SH-SY5Y (cell line): Measurements from ENCODE around the gene TOE1.

Experiments
- GATA2 ChIP-seq: IDR thresholded peaks from 2 replicates; pipeline ENCODE4 v1.6.1; 2011; ENCODE audit warnings: mild to moderate bottlenecking, low read depth, low read length
- GATA3 ChIP-seq: IDR thresholded peaks from 2 replicates; pipeline ENCODE4 v1.6.1; 2011; ENCODE audit warnings: low read depth, mild to moderate bottlenecking, low read length, moderate library complexity

The TOE1 gene

GRCh38 chr1:45319761-45320160, 20.2 kb upstream of the TOE1 start:
- TF ChIP-seq GATA3 (no peak), GATA2 (no peak)

DNA sequence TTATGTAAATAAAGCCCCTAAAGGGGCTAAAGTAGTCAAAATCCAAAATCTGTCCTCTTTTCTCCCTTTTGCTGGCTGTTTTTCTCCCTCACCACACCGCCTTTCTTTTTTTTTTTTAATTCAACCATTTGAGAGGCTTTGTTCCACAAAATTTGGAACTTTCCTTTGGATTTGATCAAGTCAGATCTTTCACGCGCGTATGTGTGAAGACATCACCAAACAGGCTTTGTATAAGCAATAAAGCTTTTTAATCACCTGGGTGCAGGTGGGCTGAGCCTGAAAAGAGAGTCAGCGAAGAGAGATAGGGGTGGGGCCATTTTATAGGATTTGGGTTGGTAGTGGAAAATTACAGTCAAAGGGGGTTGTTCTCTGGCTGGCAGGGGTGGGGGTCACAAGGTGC, 18.5 kb upstream of the TOE1 start:
- TF ChIP-seq GATA2 (no peak), GATA3 (no peak)

DNA sequence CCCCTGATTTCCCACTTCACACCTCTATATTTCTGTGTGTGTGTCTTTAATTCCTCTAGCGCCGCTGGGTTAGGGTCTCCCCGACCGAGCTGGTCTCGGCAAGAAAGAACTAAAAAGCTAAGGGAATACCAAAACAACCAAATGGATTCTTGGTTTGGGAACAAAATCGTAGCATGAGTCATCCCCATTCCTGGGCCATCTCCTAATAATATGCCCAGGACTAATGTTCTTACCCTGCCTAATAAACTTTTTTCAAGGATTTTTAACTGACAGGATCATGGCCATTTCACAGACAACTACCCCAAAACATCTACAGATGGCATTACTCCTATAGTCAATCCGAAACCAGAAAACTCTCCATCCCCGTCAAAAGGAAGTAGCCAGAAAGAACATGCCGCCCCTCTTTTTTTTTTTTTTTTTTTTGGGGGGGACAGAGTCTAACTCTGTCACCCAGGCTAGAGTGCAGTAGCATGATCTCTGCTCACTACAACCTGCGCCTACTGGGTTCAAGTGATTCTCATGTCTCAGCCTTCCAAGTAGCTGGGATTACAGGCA, 17.4 kb upstream of the TOE1 start:
- TF ChIP-seq GATA3 = no peak
- TF ChIP-seq GATA2 = no peak

GRCh38 chr1:45325851-45326506, 14.0 kb upstream of the TOE1 start:
- no peak for TF ChIP-seq GATA3

- no peak for TF ChIP-seq GATA3
- TF ChIP-seq GATA2 = no peak
Measured at GRCh38 chr1:45326627-45327623, 13.0 kb upstream of the TOE1 start, which contains the start of gene HPDL. Gene HPDL (plus strand): TSS chr1:45326895. CDS start chr1:45327149, 254 bp downstream.

DNA sequence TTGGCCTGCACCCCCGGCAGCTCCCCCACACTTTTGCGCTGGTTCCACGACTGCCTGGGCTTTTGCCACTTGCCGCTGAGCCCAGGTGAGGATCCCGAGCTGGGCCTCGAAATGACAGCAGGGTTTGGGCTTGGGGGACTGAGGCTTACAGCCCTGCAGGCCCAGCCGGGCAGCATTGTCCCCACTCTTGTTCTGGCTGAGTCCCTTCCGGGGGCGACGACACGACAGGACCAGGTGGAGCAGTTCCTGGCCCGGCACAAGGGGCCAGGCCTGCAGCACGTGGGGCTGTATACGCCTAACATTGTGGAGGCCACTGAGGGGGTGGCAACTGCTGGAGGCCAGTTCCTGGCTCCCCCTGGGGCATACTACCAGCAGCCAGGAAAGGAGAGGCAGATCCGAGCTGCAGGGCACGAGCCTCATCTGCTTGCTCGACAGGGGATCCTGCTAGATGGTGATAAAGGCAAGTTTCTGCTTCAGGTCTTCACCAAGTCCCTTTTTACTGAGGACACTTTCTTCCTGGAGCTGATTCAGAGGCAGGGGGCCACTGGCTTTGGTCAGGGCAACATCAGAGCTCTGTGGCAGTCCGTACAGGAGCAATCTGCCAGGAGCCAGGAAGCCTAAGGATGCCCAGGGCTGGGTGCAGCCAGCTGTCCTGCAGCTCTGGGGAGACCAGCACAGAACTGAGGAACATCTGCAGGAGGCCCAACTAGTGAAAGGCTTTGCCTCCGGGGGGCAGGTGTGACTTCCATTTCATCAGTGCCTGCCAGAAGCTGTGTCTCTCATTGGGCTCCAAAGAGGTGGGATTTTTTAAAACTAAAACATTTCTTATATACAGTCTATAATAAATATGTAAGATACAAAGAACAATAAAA, 12.1 kb upstream of the TOE1 start:
- no peak for TF ChIP-seq GATA3
- no peak for TF ChIP-seq GATA2

- TF ChIP-seq GATA3 (no peak), GATA2 (no peak)
Measured at GRCh38 chr1:45328680-45329079, 11.3 kb upstream of the TOE1 start.

GRCh38 chr1:45329445-45329844, 10.5 kb upstream of the TOE1 start:
- no peak for TF ChIP-seq GATA3
- TF ChIP-seq GATA2 = no peak

DNA sequence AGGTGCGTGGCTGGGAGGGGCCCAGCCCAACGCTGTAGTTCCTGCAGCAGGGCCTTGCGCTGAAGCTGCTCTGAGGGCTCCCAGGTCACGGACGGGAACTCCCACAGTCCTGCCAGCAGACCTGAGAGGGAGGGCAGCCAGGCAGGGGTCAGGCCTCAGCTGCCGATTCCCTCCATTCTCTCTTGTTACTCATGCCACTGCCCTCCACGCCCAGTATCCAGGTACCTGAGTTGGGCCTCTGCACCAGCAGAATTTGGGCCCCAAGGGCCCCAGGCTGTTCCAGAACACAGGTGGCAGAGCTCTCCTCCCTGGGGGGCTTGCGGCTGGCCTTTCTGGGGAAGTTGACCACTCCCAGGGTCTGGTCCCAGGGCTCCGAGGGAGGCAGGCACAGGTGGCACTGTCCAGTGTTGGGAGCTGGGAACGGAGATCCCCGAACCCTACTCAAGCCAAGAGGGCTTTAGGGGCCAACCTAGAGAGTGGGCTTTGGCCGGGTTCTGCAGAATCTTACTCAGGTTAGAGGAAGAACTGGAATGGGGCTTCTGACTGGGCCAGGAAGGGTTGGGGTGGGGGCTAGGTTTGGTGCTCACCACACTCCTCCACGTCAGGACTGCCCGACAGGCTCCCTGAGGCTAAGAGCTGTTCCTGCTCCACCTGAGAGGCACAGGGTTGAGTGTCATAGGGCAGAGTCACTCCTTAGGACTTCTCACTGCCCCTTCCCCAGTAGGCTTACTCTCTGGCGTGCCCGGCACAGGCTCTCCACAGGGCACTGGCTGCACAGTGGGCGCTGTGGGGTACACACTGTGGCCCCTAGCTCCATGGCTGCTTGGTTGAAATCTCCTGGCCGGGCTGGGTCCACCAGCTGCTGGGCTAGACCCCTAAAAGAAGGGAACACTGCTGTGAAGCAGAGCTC, 8.3 kb upstream of the TOE1 start:
- TF ChIP-seq GATA2 = no peak
- no peak for TF ChIP-seq GATA3

DNA sequence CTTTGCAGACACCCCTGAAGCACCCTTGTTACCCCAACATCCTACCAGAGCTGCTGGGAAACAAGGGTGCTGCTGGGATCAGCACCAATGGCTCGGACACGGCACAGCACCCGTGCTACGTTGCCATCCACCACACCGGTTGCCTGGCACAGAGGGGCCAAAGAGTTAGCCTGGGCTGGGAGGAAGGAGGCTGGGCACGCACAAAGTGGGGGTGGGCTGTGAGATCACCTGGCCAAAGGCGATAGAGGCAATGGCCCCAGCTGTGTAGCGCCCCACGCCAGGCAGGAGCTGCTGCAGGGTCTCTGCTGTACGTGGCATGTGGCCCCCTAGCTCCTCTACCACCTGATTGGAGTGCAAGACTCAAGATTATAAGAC, 7.6 kb upstream of the TOE1 start:
- TF ChIP-seq GATA3 (no peak), GATA2 (no peak)

GRCh38 chr1:45334308-45335245, 5.4 kb upstream of the TOE1 start:
- TF ChIP-seq GATA2 (no peak), GATA3 (no peak)

DNA sequence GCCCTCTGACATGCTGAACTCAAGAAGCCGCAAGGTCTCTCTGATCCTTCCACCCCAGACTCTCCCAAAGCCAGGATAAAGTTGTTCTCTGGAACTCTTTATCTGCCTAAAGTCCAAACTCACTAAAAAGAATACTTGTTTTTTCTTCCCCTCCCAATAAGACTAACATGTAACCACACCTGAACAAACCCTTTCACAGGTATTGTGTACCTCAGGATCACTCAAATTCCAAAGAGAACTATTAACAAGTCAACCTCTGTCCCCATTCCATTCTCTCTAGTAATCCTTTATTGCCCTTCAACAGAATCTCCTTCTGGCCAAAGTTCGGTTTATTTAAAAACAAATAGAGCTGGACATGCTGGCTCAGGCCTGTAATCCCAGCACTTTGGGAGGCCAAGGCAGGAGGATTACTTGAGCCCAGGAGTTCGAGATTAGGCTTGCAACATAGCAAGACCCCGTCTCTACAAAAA, 4.1 kb upstream of the TOE1 start:
- TF ChIP-seq GATA3 (no peak), GATA2 (no peak)
